Fibroblast of lung (primary cell): Measurements from ENCODE around the gene IL31. TPM values are rescaled to one million over a fixed set of nuclear protein-coding genes. Genes with fewer than 3 reads are reported as not detected.

ENCODE experiments used
- DNase-seq, 2 donors: peaks; one replicate each; pipeline versions ENCODE4 v3.0.0 to v3.0.0-alpha.2; 2010; ENCODE audit warnings: low read depth in 2 of 2
- H2AFZ ChIP-seq: 2 replicates; pipeline ENCODE4 v1.5.1; 2012; ENCODE audit warnings: low read length, control low read depth, inconsistent platforms
- H3K27ac ChIP-seq: 2 replicates; pipeline ENCODE4 v1.5.1; 2011; ENCODE audit warnings: low read length, control low read depth; ENCODE audit not compliant: insufficient read depth
- H3K27me3 ChIP-seq: 2 replicates; pipeline ENCODE4 v1.5.1; 2011; ENCODE audit warnings: mild to moderate bottlenecking, low read length; ENCODE audit not compliant: control insufficient read depth, insufficient read depth
- H3K36me3 ChIP-seq: 2 replicates; pipeline ENCODE4 v1.5.1; 2011; ENCODE audit warnings: low read length; ENCODE audit not compliant: control insufficient read depth, insufficient read depth
- H3K4me1 ChIP-seq: 2 replicates; pipeline ENCODE4 v1.5.1; 2011; ENCODE audit warnings: low read length; ENCODE audit not compliant: control insufficient read depth, insufficient read depth; ENCODE audit errors: extremely low read depth
- H3K4me2 ChIP-seq: 2 replicates; pipeline ENCODE4 v1.5.1; 2011; ENCODE audit warnings: low read length, control low read depth; ENCODE audit not compliant: insufficient read depth; ENCODE audit errors: extremely low read depth
- H3K4me3 ChIP-seq, 4 experiments: fragments of 200-600 bp in 1 of 4; sonication (generic) in 1 of 4; replicated peaks in 1 of 4; 2 replicates each; pipeline ENCODE4 v1.5.1; 2011 to 2016; ENCODE audit warnings: low read length in 4 of 4, low read depth in 3 of 4, mild to moderate bottlenecking in 3 of 4, control low read depth in 2 of 4, inconsistent platforms in 1 of 4, mixed read lengths in 1 of 4; ENCODE audit not compliant: insufficient read depth in 1 of 4; ENCODE audit errors: control extremely low read depth in 1 of 4
- H3K79me2 ChIP-seq: 2 replicates; pipeline ENCODE4 v1.5.1; 2012; ENCODE audit warnings: mild to moderate bottlenecking, low read length, inconsistent platforms; ENCODE audit not compliant: control insufficient read depth, insufficient read depth
- H3K9ac ChIP-seq: 2 replicates; pipeline ENCODE4 v1.5.1; 2011; ENCODE audit warnings: mild to moderate bottlenecking, low read length, control low read depth; ENCODE audit not compliant: insufficient read depth
- H3K9me3 ChIP-seq: 2 replicates; pipeline ENCODE4 v1.5.1; 2012; ENCODE audit warnings: low read depth, low read length; ENCODE audit not compliant: control insufficient read depth, insufficient read depth
- H4K20me1 ChIP-seq: 2 replicates; pipeline ENCODE4 v1.5.1; 2011; ENCODE audit warnings: low read length; ENCODE audit not compliant: control insufficient read depth, insufficient read depth; ENCODE audit errors: extremely low read depth
- CTCF ChIP-seq, 2 donors: IDR thresholded peaks in 1 of 2; conservative IDR thresholded peaks in 1 of 2; 1 replicate in 1 of 2; 2 replicates in 1 of 2; pipeline ENCODE4 v1.5.1; 2011 to 2012; ENCODE audit warnings: low read length in 2 of 2, control low read depth in 1 of 2, inconsistent platforms in 1 of 2, low read depth in 1 of 2, mild to moderate bottlenecking in 1 of 2
- EZH2 ChIP-seq: IDR thresholded peaks from 2 replicates; pipeline ENCODE4 v1.5.1; 2012; ENCODE audit warnings: low read length, control low read depth, mild to moderate bottlenecking; ENCODE audit errors: missing control alignments
- polyA plus RNA-seq, 2 donors: library from polyadenylated mRNA; depleted of rRNA in 1 of 2; stranded (reverse) in 1 of 2; unstranded in 1 of 2; fragments of >200 nt; gene quantifications; 2 replicates each; pipeline ENCODE4 v1.2.1, GENCODE V29; 2011 to 2012; ENCODE audit warnings: missing spikeins in 1 of 2
- total RNA-seq: library from RNA; depleted of rRNA; stranded (reverse); fragments of >200 nt; gene quantifications from 2 replicates; pipeline ENCODE4 v1.2.1, GENCODE V29; 2014

IL31 gene
- total and polyA plus RNA-seq, 2 donors (not counting 1 experiment from before 2014, with no cell fraction given): not detected

DNA sequence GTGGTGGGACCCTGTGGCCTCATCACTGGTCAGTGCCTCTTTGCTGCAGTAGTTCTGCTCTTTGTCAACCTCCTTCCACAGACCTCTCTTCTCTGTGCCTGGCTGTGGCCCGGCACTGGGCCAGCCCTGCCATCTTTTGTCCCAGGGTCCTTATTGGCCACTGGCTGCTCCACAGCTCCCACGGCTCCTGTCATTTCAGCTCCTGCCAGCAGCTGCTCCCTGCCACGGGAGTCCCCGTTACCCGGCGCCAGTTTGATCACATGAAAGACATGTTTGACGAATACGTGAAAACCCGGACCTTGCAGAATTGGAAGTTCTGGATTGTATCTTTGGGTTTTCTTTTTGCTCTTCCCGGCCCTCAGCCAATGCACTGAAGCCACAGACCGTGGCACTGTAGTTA lies 35.4 kb downstream of the IL31 start:
- Histone ChIP-seq H3K27me3 (no peaks in the 10 kb centered on the region), H3K4me1 (no peaks in the 10 kb centered on the region), H3K4me3 (no peak overlapping the region), H3K79me2 (no peaks in the 10 kb centered on the region), H3K27ac (no peak overlapping the region), H3K4me2 (no peak overlapping the region), H3K9ac (no peak overlapping the region), H3K9me3 (no peaks in the 10 kb centered on the region), H2AFZ (no peak overlapping the region), H3K36me3 (peaks cover 21% of the 10 kb centered on the region), H4K20me1 (no peaks in the 10 kb centered on the region)
- TF ChIP-seq CTCF (conservative IDR thresholded peaks at IDR 0.05 in 1 of 2, IDR thresholded peaks at IDR 0.05 in 1 of 2; ENCODE audit: low read depth in 1 of 2, low read length in 2 of 2): no peak
- TF ChIP-seq EZH2: no peak
- DNase-seq: no peak

- H3K36me3 ChIP-seq: peaks cover 24% of the 10 kb centered on the region
- no peak overlapping the region for H3K4me2 ChIP-seq
- H3K4me1 ChIP-seq: no peaks in the 10 kb centered on the region
- H2AFZ ChIP-seq: no peak overlapping the region
- no peaks in the 10 kb centered on the region for H3K9me3 ChIP-seq
- H3K27ac ChIP-seq: no peak overlapping the region
- no peaks in the 10 kb centered on the region for H4K20me1 ChIP-seq
- no peaks in the 10 kb centered on the region for H3K79me2 ChIP-seq
- H3K27me3 ChIP-seq: no peaks in the 10 kb centered on the region
- TF ChIP-seq EZH2 (no peak), CTCF (conservative IDR thresholded peaks at IDR 0.05 in 1 of 2, IDR thresholded peaks at IDR 0.05 in 1 of 2; ENCODE audit: low read depth in 1 of 2, low read length in 2 of 2) (no peak)
- no peak for DNase-seq
- H3K9ac ChIP-seq: no peak overlapping the region
- no peak overlapping the region for H3K4me3 ChIP-seq
These were observed 35.8 kb downstream of the IL31 start for GRCh38 chr12:122138181-122138580.

DNA sequence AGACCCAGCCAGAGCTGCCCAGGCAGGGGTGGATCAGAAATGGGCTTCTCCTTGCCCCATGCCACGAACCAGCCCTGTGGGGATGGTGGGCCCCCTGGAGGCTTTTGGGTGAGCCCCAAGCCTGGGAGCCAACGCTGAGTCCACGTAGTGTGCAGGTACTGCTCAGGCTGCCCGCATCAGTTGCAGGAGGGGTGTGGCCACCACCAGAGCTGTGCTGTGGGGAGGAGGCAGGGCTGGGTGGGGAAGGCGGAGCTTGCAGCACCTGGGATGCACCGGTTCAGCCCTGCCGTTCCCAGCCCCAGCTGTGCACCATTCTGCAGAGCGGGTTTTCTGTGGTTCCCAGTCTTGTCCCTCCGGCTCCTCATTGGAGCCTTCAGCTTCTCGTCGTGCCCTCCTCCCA lies 36.3 kb downstream of the IL31 start:
- Histone ChIP-seq H3K9ac (no peak overlapping the region), H3K4me2 (no peak overlapping the region), H3K79me2 (no peaks in the 10 kb centered on the region), H4K20me1 (no peaks in the 10 kb centered on the region), H2AFZ (no peak overlapping the region), H3K27me3 (no peaks in the 10 kb centered on the region), H3K9me3 (no peaks in the 10 kb centered on the region), H3K4me3 (no peak overlapping the region), H3K4me1 (no peaks in the 10 kb centered on the region), H3K36me3 (peaks cover 24% of the 10 kb centered on the region), H3K27ac (no peak overlapping the region)
- no peak for DNase-seq
- TF ChIP-seq EZH2 (no peak), CTCF (conservative IDR thresholded peaks at IDR 0.05 in 1 of 2, IDR thresholded peaks at IDR 0.05 in 1 of 2; ENCODE audit: low read depth in 1 of 2, low read length in 2 of 2) (no peak)
